Spleen (tissue), 11 donors: Measurements from ENCODE around the gene TRIOBP. TPM values are rescaled to one million over a fixed set of nuclear protein-coding genes. Genes with fewer than 3 reads are reported as not detected.
"Not testable (repeated sequence)": the region's sequence is repeated elsewhere in the genome, so short reads cannot be mapped to it uniquely, and the experiment has no call there.

Experiments used
- DNase-seq: peaks from one replicate; pipeline ENCODE4 v3.0.0-alpha.2; 2020
- H3K27ac ChIP-seq, 8 donors: fragments of 200-600 bp; sonication (generic) in 7 of 8; 1 replicate in 4 of 8; 2 replicates in 4 of 8; pipeline versions ENCODE4 v1.5.0 to v1.8.0; 2016 to 2021; ENCODE audit warnings: inconsistent platforms in 4 of 8, mild to moderate bottlenecking in 4 of 8, moderate library complexity in 1 of 8
- H3K27me3 ChIP-seq, 7 donors: fragments of 200-600 bp; sonication (generic) in 6 of 7; replicated peaks in 1 of 7; 1 replicate in 4 of 7; 2 replicates in 3 of 7; pipeline versions ENCODE4 v1.5.0 to v1.8.0; 2016 to 2021; ENCODE audit warnings: inconsistent platforms in 3 of 7, mild to moderate bottlenecking in 1 of 7
- H3K36me3 ChIP-seq, 6 donors: fragments of 200-600 bp; sonication (generic) in 5 of 6; 1 replicate in 4 of 6; 2 replicates in 2 of 6; pipeline versions ENCODE4 v1.5.0 to v1.8.0; 2016 to 2021; ENCODE audit warnings: inconsistent platforms in 2 of 6
- H3K4me1 ChIP-seq, 6 donors: fragments of 200-600 bp; sonication (generic) in 5 of 6; 1 replicate in 3 of 6; 2 replicates in 3 of 6; pipeline versions ENCODE4 v1.5.0 to v1.8.0; 2016 to 2021; ENCODE audit warnings: inconsistent platforms in 3 of 6
- H3K4me3 ChIP-seq, 8 donors: fragments of 200-600 bp; sonication (generic) in 7 of 8; 1 replicate in 4 of 8; 2 replicates in 4 of 8; pipeline versions ENCODE4 v1.5.0 to v1.8.0; 2016 to 2021; ENCODE audit warnings: inconsistent platforms in 4 of 8, mild to moderate bottlenecking in 4 of 8, moderate library complexity in 2 of 8
- H3K9me3 ChIP-seq, 8 donors: fragments of 200-600 bp; sonication (generic) in 7 of 8; 1 replicate in 4 of 8; 2 replicates in 4 of 8; pipeline versions ENCODE4 v1.5.0 to v1.8.0; 2016 to 2021; ENCODE audit warnings: inconsistent platforms in 4 of 8
- POLR2A ChIP-seq, 3 donors: fragments of 450-650 bp; IDR thresholded peaks; one replicate each; pipeline ENCODE4 v1.5.1; 2017; ENCODE audit warnings: antibody characterized with exemption in 3 of 3, mild to moderate bottlenecking in 1 of 3
- POLR2AphosphoS5 ChIP-seq, 3 donors: sonication (generic); formaldehyde crosslinking; IDR thresholded peaks; one replicate each; pipeline ENCODE4 v1.5.1; 2017; ENCODE audit warnings: antibody characterized with exemption in 3 of 3
- WGBS, 5 donors: extraction: QIAGEN DNeasy Blood & Tissue Kit in 3 of 5; methylation state at CpG; one replicate each; pipeline versions ENCODE4 v1.1.5 to v1.1.7; 2013 to 2018; 5-methylcytosine and 5-hydroxymethylcytosine counted together
- intact Hi-C: fragments of 100-400 bp; cut with DNase I; formaldehyde crosslinking; loops from one replicate; pipeline ENCODE4 v1.15.0; 2023; ENCODE audit warnings: low total_unique reads
- polyA plus RNA-seq, 3 donors: library from polyadenylated mRNA; stranded (reverse); fragments of 200-250 nt; gene quantifications; one replicate each; pipeline ENCODE4 v1.2.1, GENCODE V29; 2013
- total RNA-seq, 7 donors: library from RNA; depleted of rRNA in 3 of 7; stranded (reverse); fragments of >200 nt in 3 of 7; fragmentation: NEBNext Ultra II Directional in 4 of 7; extraction: Animal tissue kit (Norgen Biotek cat#: 25700) in 4 of 7; gene quantifications; one replicate each; pipeline versions ENCODE4 v1.1.0 to v1.2.1, GENCODE V29; 2016 to 2021
- TF ChIP-seq, protein P1 (sequence below), 11 experiments: fragments of 200-600 bp in 7 of 11; fragments of 450-650 bp in 4 of 11; sonication (generic) in 4 of 11; IDR thresholded peaks in 8 of 11; conservative IDR thresholded peaks in 3 of 11; 1 replicate in 7 of 11; 2 replicates in 4 of 11; pipeline versions ENCODE4 v1.4.0 to v1.8.0; 2016 to 2021; ENCODE audit warnings: antibody characterized with exemption in 11 of 11, inconsistent platforms in 4 of 11, mild to moderate bottlenecking in 1 of 11
- donor health status: healthy with polysubstance abuse.
- donor health status: DM: no; HTN: no; CAD: no; lungs with moderate emphysema.
- donor health status: DM: no; HTN: no; CAD: no.
- donor health status: Bipolar disorder and iron deficiency.
- donor health status: healthy.
- donor health status: DM: no; HTN: no; CAD: no.
- donor health status: DM: yes; HTN: yes; CAD: no.

The TRIOBP gene
- total and polyA plus RNA-seq, 10 donors = 24.6 to 151 (median 103) TPM

DNA sequence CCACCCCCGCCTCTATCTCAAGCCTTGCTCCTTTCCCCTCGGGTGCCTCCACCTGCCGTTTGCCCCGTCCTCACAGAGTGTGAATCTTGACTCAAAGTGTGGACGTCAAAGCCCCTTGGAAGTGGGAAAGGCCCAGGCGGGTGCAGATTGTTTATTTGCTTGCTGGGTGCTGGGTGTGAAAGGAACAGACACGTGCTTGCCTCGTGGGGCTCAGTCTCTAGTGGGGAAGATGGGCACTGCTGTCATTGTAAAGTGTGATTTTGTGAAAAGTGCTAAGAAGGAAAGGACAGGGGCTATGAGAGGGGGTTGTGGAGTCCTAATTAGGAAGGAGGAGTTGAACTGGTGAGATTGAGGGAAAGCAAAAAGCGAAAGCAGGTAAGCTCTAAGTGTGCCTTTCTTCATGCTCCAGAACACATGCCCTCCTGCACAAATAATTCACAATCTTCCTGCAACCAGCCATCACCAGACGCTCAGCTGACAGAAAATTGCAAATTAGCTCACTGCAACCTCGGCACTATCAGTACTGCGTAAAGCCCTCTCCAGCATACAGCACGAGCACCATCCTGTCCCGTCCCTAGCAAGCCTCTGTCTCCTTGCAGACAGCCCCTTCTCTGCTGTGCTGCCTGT lies 101.1 kb downstream of the TRIOBP start:
- Histone ChIP-seq H3K4me3 (no peak overlapping the region), H3K36me3 (no peaks in the 10 kb centered on the region), H3K27ac (no peak overlapping the region), H3K9me3 (no peaks in the 10 kb centered on the region), H3K27me3 (peaks cover 0 to 21% (median 9%) of the 10 kb centered on the region in 7 donors), H3K4me1 (peaks cover 0 to 12% (median 11%) of the 10 kb centered on the region in 6 donors)
- TF ChIP-seq POLR2AphosphoS5 (IDR thresholded peaks at IDR 0.05) (no peak), POLR2A (IDR thresholded peaks at IDR 0.05) (no peak)
- TF ChIP-seq, protein P1, sequence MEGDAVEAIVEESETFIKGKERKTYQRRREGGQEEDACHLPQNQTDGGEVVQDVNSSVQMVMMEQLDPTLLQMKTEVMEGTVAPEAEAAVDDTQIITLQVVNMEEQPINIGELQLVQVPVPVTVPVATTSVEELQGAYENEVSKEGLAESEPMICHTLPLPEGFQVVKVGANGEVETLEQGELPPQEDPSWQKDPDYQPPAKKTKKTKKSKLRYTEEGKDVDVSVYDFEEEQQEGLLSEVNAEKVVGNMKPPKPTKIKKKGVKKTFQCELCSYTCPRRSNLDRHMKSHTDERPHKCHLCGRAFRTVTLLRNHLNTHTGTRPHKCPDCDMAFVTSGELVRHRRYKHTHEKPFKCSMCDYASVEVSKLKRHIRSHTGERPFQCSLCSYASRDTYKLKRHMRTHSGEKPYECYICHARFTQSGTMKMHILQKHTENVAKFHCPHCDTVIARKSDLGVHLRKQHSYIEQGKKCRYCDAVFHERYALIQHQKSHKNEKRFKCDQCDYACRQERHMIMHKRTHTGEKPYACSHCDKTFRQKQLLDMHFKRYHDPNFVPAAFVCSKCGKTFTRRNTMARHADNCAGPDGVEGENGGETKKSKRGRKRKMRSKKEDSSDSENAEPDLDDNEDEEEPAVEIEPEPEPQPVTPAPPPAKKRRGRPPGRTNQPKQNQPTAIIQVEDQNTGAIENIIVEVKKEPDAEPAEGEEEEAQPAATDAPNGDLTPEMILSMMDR (IDR thresholded peaks at IDR 0.05 in 8 of 11, conservative IDR thresholded peaks at IDR 0.05 in 3 of 11) = no peak
- WGBS, 5 donors = 56 to 67% (median 61%) methylated on average over 14 of the region's 14 CpGs
- intact Hi-C loops = no loop called here
- no peak for DNase-seq

DNA sequence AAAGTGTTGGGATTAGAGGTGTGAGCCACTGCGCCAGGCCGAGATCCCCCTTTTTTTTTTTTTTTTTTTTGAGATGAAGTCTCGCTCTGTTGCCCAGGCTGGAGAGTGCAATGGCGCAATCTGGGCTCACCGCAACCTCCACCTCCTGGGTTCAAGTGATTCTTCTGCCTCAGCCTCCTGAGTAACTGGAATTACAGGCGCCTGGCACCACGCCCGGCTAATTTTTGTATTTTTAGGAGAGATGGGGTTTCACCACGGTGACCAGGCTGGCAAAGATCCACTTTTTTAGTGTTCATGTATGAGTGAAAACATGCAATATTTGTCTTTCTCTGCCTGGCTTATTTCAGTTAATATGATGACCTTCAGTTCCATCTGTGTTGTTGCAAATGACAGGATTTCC lies 103.1 kb downstream of the TRIOBP start:
- H3K9me3 ChIP-seq, intact Hi-C loops, H3K4me3 ChIP-seq, H3K36me3 ChIP-seq, H3K27ac ChIP-seq, DNase-seq: not testable (repeated sequence)
- Histone ChIP-seq H3K4me1 (peaks cover 0 to 32% (median 27%) of the 10 kb centered on the region in 6 donors), H3K27me3 (peaks cover 0 to 41% (median 22%) of the 10 kb centered on the region in 7 donors)
- 74 to 88% (median 81%) methylated on average over 9 of the region's 9 CpGs for WGBS, 5 donors

DNA sequence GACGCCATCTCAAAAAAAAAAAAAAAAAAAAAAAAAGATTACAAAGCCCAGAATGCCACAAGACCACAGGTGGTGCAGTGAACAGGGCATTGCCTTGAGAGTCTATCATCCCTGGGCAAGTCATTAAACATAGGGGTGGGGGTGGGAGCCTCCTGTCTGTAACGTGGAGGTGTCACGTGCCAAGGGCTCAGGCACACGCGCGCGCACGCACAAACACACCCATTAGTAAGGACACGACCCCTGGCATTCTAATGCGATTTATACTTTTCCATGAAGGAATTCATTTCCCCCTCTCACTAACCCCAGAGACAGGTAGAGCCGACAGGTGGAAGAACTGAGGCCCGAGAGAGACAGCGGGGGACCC lies 105.1 kb downstream of the TRIOBP start:
- 4 to 10% (median 5%) methylated on average over 11 to 13 of the region's 13 CpGs for WGBS, 5 donors
- Histone ChIP-seq H3K36me3 (no peaks in the 10 kb centered on the region), H3K27me3 (peaks cover 0 to 61% (median 31%) of the 10 kb centered on the region in 7 donors), H3K4me1 (peaks cover 8 to 51% (median 45%) of the 10 kb centered on the region in 6 donors), H3K27ac (no peak overlapping the region), H3K4me3 (peak overlapping the region; percentile 37 to 74 (median 46)), H3K9me3 (no peaks in the 10 kb centered on the region)
- DNase-seq = no peak
- no peak for TF ChIP-seq POLR2A (IDR thresholded peaks at IDR 0.05)
- no peak for TF ChIP-seq POLR2AphosphoS5 (IDR thresholded peaks at IDR 0.05)
- TF ChIP-seq, protein P1 (IDR thresholded peaks at IDR 0.05 in 8 of 11, conservative IDR thresholded peaks at IDR 0.05 in 3 of 11) = no peak
- intact Hi-C loops = no loop called here

DNA sequence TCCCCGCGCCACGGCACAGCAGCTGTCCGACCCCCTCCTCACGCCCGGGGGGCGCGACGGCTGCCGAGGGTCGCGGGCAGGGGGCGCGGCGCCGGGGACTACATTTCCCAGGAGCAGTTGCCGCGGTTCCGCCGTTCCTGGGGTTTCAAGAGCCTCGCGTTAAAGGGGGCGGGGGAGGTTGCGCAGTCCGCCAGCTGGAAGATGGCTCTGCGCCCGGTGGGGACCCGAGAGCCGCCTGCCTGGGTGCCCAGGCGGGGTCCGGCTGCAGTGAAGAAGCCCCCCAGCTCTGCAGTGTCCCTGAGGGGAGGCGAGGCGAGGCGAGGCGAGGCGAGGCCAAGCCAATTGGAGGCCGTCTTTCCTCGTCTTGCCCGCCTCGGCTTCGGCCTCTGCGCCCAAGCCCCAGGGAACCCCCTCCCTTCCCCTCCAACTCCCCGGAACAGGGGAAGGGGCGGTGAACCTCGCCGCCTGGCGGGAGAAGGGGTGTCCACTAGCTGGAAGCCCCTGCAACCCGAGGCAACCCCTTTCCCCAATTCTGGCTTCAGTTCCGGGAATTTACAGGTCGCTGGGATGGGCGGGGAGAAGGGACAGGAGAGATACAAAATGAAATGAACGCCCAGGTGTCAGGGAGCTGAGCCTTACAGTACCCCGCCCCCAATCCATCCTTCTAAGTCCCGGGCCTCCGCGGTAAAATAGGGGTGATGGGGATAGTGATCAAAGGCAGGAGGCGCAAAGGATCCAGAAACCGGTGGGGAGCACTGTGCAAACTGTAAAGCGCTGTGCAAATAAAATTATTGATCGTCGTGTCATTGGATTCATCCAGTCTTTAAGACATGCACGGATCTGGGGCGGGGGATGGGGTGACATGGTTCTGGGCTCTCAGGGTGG lies 105.7 kb downstream of the TRIOBP start:
- intact Hi-C loops = no loop called here
- H3K9me3 ChIP-seq = no peaks in the 10 kb centered on the region
- peaks cover 14 to 58% (median 52%) of the 10 kb centered on the region in 6 donors for H3K4me1 ChIP-seq
- DNase-seq = no peak
- H3K27me3 ChIP-seq = peaks cover 0 to 67% (median 36%) of the 10 kb centered on the region in 7 donors
- peak overlapping the region in 2 of 8 donors; percentile 39 to 49 for H3K27ac ChIP-seq
- H3K36me3 ChIP-seq = no peaks in the 10 kb centered on the region
- peak overlapping the region; percentile 37 to 74 (median 46) for H3K4me3 ChIP-seq
- TF ChIP-seq POLR2AphosphoS5 (IDR thresholded peaks at IDR 0.05) = peak; percentile 69 to 78 (median 78)
- TF ChIP-seq, protein P1 (IDR thresholded peaks at IDR 0.05 in 8 of 11, conservative IDR thresholded peaks at IDR 0.05 in 3 of 11) = no peak
- 1 to 6% (median 2%) methylated on average over 20 to 63 of the region's 63 CpGs for WGBS, 5 donors
